ENCODE measurements around the gene MKKS. TPM values are rescaled to one million over a fixed set of nuclear protein-coding genes. Genes with fewer than 3 reads are reported as not detected.

The MKKS gene
- total and polyA plus RNA-seq, 2 of the 13 experiments (the other 11 are each of a cell fraction or from before 2014, with no cell fraction given): 26.7 to 34.5 TPM

DNA sequence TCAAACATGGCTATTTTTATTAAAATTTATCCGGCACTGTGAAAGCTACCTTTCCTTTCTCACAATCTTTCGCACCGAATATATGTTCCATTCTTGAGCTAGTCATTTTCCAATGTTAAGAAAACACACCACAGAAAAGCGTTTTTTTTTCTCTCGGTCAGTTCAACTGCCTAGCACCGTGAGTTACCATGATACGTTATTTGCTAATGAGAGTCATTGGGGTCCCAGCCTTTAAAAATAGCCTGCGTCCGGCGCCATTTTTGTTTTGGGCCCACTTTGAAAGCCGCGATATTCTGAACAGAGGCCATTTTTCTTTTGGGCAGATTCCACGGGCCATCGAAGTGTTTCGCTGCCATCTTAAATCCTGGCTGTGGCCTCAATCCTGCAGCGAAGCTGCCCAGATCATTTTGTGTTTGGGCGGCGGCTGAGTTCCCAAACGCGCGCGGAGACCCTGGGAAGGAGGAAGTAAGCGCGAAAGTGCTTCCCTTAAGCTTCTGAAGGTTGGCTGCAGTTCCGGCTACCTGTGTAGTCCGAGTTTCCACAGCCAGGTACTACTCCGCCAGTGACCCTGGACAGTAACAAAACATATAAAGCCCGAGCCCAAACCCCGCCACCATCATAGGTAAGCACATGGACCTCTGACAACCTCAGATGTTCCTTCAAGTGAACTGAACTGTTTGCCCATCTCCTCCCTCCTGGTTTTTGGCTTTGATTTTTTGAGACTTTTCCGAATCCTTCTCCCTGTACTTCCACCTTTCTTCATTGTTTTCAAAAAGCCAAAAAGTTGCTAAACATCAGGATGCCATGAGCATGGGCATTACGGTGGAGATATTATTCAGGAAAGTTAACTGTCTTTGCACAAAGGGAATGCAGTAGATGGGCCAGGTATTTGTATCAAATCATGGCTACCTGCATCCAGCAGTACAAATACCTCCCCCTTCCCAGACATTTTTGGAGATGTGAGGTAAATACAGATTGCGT, 1.1 kb upstream of the MKKS start, which contains the start of gene SLX4IP (continued):
- TF ChIP-seq ZNF850 (CRISPR knock-in tag; conservative IDR thresholded peaks at IDR 0.05) (peak; percentile 34; the same call in 1 of the 2 replicates), ZNF75D (CRISPR knock-in tag; IDR thresholded peaks at IDR 0.05; ENCODE audit: borderline replicate concordance) (no peak), NPAS2 (CRISPR knock-in tag; IDR thresholded peaks at IDR 0.05; ENCODE audit: borderline replicate concordance) (no peak), HMG20A (CRISPR knock-in tag; IDR thresholded peaks at IDR 0.05; ENCODE audit: borderline replicate concordance) (peak; percentile 32; the same call in 1 of the 2 replicates), ZNF44 (CRISPR knock-in tag; IDR thresholded peaks at IDR 0.05) (peak; percentile 65; the same call in 1 of the 2 replicates), ZNF354B (CRISPR knock-in tag; IDR thresholded peaks at IDR 0.05) (no peak), ZNF101 (CRISPR knock-in tag; IDR thresholded peaks at IDR 0.05; ENCODE audit: borderline replicate concordance, low read depth) (no peak), FOXA3 (CRISPR knock-in tag; IDR thresholded peaks at IDR 0.05) (peak; percentile 79), DR1 (CRISPR knock-in tag; IDR thresholded peaks at IDR 0.05) (peak; percentile 78; the same call in 1 of the 2 replicates), POGZ (CRISPR knock-in tag; IDR thresholded peaks at IDR 0.05) (peak; percentile 48; the same call in 1 of the 2 replicates), ZNF317 (CRISPR knock-in tag; IDR thresholded peaks at IDR 0.05) (peak; percentile 77), HNRNPLL (IDR thresholded peaks at IDR 0.05; ENCODE audit: low read depth, low read length, poor library complexity, severe bottlenecking) (no peak), ZNF775 (CRISPR knock-in tag; IDR thresholded peaks at IDR 0.05; ENCODE audit: borderline replicate concordance) (no peak), ZC3H13 (CRISPR knock-in tag; IDR thresholded peaks at IDR 0.05) (0 out of 2 replicates have a peak, but pooled peaks have one; percentile 23), SETDB1 (CRISPR knock-in tag; IDR thresholded peaks at IDR 0.05; ENCODE audit: borderline replicate concordance) (no peak), KMT2B (CRISPR knock-in tag; IDR thresholded peaks at IDR 0.05) (peak; percentile 90), XBP1 (CRISPR knock-in tag; IDR thresholded peaks at IDR 0.05) (no peak; the same call in 1 of the 2 replicates), KAT7 (CRISPR knock-in tag; IDR thresholded peaks at IDR 0.05; ENCODE audit: borderline replicate concordance) (0 out of 2 replicates have a peak, but pooled peaks have one; percentile 54), ZNF383 (CRISPR knock-in tag; IDR thresholded peaks at IDR 0.05; ENCODE audit: borderline replicate concordance) (no peak), ZNF543 (CRISPR knock-in tag; IDR thresholded peaks at IDR 0.05) (peak; percentile 36; the same call in 1 of the 2 replicates), ZNF12 (CRISPR knock-in tag; IDR thresholded peaks at IDR 0.05) (peak; percentile 19; the same call in 1 of the 2 replicates), CREM (IDR thresholded peaks at IDR 0.05) (peak; percentile 99), CREM (CRISPR knock-in tag; IDR thresholded peaks at IDR 0.05) (no peak), PLRG1 (conservative IDR thresholded peaks at IDR 0.05) (no peak), FOSL1 (CRISPR knock-in tag; IDR thresholded peaks at IDR 0.05; ENCODE audit: borderline replicate concordance) (no peak)
- TF ChIP-seq, protein P1, sequence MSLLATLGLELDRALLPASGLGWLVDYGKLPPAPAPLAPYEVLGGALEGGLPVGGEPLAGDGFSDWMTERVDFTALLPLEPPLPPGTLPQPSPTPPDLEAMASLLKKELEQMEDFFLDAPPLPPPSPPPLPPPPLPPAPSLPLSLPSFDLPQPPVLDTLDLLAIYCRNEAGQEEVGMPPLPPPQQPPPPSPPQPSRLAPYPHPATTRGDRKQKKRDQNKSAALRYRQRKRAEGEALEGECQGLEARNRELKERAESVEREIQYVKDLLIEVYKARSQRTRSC (CRISPR knock-in tag; IDR thresholded peaks at IDR 0.05; ENCODE audit: low read depth): no peak
- TF ChIP-seq, protein P2, sequence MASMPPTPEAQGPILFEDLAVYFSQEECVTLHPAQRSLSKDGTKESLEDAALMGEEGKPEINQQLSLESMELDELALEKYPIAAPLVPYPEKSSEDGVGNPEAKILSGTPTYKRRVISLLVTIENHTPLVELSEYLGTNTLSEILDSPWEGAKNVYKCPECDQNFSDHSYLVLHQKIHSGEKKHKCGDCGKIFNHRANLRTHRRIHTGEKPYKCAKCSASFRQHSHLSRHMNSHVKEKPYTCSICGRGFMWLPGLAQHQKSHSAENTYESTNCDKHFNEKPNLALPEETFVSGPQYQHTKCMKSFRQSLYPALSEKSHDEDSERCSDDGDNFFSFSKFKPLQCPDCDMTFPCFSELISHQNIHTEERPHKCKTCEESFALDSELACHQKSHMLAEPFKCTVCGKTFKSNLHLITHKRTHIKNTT (CRISPR knock-in tag; IDR thresholded peaks at IDR 0.05): no peak
- TF ChIP-seq, protein P3, sequence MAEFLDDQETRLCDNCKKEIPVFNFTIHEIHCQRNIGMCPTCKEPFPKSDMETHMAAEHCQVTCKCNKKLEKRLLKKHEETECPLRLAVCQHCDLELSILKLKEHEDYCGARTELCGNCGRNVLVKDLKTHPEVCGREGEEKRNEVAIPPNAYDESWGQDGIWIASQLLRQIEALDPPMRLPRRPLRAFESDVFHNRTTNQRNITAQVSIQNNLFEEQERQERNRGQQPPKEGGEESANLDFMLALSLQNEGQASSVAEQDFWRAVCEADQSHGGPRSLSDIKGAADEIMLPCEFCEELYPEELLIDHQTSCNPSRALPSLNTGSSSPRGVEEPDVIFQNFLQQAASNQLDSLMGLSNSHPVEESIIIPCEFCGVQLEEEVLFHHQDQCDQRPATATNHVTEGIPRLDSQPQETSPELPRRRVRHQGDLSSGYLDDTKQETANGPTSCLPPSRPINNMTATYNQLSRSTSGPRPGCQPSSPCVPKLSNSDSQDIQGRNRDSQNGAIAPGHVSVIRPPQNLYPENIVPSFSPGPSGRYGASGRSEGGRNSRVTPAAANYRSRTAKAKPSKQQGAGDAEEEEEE (CRISPR knock-in tag; IDR thresholded peaks at IDR 0.05; ENCODE audit: borderline replicate concordance): no peak

Data from HepG2 (cell line).